HG02763 (cell line): ENCODE data around the gene TMEM178B.
"Not testable (repeated sequence)": the region's sequence is repeated elsewhere in the genome, so short reads cannot be mapped to it uniquely, and the experiment has no call there.

Source experiments
- ATAC-seq: cut with Tn5 transposase; IDR thresholded peaks from one replicate; pipeline ENCODE4 v1.9.1; 2021; ENCODE audit warnings: mild to moderate bottlenecking, moderate library complexity; ENCODE audit not compliant: unreplicated experiment

Gene TMEM178B

DNA sequence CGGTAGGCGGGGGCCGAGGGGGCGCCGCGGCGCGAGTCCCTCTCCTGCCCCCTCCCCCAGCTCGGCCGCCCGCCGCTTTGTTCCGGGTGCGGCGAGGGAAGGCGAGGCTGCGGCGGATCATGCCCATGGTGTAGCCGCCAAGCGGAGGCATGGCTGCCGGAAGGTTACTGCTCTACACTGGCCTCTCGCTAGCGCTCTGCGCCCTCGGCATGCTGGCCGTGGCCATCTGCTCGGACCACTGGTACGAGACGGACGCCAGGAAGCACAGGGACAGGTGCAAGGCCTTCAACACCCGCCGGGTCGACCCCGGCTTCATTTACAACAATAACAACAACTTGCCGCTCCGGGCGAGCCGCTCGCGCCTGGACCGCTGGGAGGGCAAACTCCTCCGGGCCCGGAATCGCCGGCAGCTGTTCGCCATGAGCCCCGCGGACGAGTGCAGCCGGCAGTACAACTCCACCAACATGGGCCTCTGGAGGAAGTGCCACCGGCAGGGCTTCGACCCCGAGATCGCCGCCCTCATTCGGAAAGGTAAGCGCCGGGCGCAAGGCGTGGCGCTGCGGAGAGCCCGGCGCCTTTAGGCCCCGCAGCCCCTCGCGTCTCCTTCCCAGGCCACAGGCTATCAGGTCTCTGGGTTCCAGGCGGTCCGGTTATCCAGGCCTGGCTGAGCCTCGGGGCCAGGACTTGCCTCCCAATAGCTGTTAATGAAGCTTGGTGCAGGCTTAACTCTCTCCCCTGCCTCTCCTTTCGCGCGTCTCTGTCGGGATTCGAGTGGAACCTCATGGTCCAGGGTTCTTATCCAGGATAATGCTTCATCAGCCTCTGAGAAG lies 513 bp downstream of the TMEM178B start:
- no peak for ATAC-seq

GRCh38 chr7:141074997-141075396 lies 1.1 kb downstream of the TMEM178B start:
- no peak for ATAC-seq

- ATAC-seq = no peak
These were observed 2.5 kb downstream of the TMEM178B start for GRCh38 chr7:141076377-141076776.

GRCh38 chr7:141079219-141079618 lies 5.4 kb downstream of the TMEM178B start:
- ATAC-seq = no peak

DNA sequence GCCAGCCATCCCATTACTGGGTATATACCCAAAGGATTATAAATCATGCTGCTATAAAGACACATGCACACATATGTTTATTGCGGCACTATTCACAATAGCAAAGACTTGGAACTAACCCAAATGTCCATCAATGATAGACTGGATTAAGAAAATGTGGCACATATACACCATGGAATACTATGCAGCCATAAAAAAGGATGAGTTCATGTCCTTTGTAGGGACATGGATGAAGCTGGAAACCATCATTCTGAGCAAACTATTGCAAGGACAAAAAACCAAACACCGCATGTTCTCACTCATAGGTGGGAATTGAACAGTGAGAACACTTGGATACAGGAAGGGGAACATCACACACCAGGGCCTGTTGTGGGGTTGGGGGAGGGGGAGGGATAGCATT lies 15.6 kb downstream of the TMEM178B start:
- ATAC-seq = not testable (repeated sequence)

DNA sequence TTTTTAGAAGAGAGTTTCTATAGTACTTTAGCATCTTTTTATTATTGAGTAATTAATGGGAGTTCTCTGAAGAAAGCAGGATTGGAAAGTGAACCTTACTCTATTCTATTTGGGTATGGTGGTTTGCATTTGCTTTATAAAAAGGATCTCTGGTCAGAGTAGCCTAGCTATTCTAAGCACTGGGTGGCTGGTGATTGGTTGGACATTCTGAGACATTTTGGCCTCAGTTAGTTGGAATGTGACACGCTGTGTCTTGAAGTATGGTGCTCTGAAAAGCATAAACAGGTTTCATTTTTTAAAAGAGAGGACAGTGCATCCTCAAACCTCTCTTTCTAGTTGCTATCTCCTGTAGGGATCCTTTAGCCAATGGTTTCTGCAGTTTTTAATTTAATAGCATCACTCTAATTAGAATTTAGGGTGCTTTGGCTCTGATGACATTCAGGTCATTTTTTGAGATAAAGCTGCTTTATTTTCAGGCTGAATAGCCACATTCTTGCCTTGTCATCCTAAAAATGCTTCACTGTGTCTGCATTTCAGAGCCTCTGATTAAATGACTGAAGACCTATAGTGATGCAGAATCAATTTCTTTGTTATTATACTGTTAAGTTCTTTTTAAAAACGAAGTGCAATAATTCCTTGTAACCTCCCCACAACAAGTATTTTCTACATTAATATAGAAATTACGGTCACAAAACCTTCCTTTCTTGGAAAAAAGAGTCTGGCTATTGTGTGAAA lies 20.6 kb downstream of the TMEM178B start:
- ATAC-seq = no peak

DNA sequence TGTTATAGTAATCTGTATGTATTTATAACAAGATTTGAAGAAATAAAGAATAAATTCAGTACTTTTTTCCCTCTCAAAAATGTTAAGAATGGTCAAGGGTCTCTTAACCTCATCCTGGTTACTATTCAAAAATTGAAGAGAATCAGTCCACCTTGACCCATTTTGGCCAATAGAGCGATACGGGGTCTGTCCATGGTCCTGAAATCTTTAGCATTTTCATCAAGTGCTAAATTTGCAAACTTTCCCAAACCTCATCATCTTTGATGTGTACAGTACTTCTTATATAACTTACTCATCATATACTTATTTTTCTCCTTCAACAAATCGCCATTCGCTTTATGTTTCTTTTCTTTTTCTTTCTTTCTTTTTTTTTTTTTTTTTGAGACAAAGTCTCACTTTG lies 23.6 kb downstream of the TMEM178B start:
- ATAC-seq = no peak

GRCh38 chr7:141102436-141102835 lies 28.6 kb downstream of the TMEM178B start:
- no peak for ATAC-seq

DNA sequence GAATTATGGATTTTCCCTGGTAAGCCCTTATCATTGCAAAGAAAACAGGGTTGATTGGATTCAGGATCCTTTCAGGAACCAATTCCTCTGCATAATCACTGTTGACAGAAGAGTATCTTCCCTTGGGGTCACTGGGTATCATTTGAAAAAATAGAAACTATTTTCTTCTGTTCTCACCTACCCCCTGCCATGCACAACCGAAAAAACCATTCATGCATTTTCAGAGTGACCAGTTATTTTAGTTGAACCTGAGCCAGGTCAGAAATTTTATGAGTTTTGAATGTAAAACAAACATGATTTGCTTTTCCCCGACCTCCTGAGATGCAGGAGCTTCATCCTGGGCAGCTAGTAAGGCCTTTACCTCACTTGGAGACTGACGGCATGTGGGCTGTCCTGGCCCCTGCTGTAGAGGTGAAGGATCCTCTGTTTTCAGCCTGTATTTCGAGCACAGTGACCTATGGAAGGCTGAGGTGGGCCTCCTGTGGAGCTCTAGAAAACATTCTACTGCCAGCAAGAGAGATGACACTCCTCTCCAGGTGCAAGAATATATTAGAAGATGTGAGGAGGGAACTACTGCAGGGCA lies 30.1 kb downstream of the TMEM178B start:
- no peak for ATAC-seq

DNA sequence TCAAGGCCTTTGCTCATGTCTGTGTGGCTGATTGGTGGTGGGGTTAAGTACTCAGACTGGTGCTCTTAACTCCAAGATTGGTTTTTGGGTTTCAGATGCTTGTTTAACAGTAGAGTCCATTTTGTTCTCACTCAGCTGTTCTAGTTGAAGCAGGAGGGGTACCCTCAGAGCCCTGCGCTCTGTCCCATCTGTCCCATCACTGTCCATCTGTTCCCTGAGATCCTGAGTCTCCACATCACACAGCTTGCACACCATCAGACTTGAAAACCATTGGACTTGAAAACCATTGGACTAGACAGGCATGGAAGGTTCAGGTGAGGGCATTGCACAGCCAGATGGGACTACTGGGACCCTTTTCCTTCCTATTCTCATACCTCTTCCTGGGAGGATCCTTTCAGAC lies 39.3 kb downstream of the TMEM178B start:
- no peak for ATAC-seq

GRCh38 chr7:141114029-141114664 lies 40.3 kb downstream of the TMEM178B start:
- no peak for ATAC-seq

DNA sequence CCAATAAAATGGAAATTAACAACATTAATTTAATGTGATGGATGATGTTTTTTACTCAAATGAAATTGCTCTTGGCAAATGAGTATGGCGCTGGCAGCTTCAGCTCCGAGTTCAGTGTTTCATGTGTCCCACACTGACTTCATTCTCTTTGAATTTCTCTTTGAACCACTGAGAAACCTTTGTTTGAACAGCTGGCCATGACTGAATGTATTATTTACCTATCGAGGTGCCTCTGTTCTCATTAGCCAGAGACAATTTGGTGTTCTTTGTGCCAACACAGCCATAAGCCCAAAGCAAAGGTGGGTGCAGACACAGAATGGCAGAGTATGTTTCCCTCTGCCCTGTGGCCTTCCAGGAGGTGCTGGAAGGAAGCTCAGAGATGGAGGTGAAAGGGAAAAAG lies 42.1 kb downstream of the TMEM178B start:
- ATAC-seq = no peak

- not testable (repeated sequence) for ATAC-seq
These were observed 42.8 kb downstream of the TMEM178B start for GRCh38 chr7:141116661-141117060.

GRCh38 chr7:141118767-141119166 lies 44.9 kb downstream of the TMEM178B start:
- ATAC-seq = no peak

DNA sequence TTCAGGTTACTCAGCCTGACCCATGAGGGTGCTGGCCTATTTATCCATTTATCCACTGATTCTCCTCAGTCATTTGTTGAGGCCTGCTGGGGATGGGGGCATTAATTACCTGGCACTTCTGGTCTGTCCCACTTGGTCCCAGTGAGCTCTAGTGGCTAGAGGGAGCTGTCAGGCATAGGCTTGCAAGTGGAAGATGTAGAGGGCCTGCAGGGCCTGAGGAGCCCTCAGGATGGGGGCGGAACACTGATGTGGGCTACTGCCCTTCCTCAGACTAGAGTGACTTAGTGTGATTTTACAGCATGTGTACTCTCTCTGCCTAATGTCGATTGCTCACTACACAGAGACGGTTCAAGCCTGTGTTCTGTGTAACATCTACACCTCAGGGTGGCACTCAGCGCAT lies 45.3 kb downstream of the TMEM178B start:
- no peak for ATAC-seq

DNA sequence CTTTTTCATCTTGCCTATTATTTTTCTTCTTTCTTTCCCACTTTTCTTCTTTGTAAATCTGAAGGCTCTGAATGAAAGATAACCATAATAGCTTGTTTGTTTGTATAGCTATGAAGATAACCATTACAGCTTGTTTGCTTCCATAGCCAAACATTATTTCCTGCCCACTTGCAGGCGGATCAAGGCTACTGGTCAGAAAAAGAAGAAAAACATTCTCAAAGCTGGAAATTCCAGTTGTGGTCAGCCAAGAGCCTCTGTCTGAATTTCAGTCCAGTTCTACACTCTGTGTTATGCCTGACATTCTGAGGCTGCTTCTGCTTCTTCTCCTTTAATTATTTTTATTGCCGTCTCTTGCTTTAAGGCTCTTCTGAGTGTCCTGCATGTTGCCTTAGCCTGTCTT lies 48.9 kb downstream of the TMEM178B start:
- ATAC-seq = no peak

DNA sequence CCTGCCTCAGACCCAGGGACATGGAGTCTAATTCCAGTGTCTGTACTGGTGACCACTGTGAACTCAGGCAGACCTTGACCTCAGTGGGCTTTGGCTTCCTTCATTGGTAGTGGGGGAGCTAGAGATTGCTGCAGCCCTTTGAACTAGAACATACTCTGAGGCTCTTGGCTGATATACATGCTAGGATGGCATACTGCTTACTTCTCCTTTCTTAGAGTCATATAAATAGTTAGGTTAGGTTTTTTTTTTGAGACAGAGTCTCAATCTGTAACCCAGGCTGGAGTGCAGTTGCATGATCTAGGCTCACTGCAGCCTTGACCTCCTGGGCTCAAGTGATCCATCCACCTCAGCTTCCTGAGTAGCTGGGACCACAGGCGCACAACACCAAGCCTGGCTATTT lies 49.7 kb downstream of the TMEM178B start:
- ATAC-seq = no peak

- no peak for ATAC-seq
These were observed 52.2 kb downstream of the TMEM178B start for GRCh38 chr7:141126107-141126506.

DNA sequence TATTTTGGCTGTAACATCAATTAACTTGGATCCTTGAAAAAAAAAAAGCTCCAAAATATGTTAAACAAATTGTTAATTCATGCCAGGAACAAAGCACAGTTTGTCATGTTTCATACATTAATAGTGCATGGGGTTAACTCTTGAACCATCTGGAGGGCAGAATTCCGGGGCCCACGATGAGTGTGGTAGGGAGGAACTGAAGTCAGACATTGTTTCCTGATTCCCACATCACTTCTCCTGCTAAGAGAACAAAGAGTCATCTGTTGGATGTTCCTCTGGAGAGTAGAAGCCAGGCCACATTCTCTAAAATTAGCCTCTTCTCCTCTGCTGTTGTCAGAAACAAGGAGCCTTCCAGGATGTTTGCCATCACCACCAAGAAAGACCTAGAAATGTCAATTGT lies 54.6 kb downstream of the TMEM178B start:
- no peak for ATAC-seq

DNA sequence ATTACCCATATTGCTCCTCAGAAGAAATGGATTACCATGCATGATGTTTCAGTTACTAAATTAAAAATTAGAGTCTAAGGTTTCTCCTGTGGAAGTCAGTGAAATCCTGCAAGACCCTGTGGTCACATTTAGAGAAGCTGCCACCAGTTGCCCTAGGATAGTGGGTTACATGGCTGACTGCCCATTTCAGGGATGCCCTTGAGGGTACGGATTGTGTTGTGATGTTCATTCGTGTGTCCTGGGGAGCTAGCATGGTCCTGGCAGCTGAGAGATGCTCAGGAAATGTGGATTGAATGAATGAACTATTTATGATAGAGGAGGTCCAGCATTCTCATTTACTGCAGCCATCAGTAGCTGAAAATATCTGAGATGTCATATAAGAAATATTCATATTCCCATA lies 55.1 kb downstream of the TMEM178B start:
- ATAC-seq = no peak

DNA sequence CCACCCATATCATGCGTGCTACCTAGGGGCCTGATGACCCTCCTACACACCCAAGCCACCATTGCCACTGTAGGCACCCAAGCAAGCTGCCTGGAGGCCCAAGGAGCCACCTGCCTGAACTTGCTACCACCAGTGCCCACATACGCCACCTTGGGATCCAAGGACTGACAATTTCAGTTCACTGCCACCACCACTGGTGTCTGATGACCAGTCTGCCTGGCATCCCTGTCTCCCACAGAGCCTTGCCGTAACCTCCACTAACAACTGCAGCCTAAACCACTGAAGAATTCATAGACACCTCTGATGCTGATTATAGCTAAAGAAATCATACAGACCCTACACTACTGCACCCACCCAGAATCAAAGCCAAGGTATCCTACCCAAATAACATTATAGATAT lies 58.8 kb downstream of the TMEM178B start:
- ATAC-seq = no peak
